AG04450 (cell line): Measurements from ENCODE around the gene FMO5. TPM values are rescaled to one million over a fixed set of nuclear protein-coding genes. Genes with fewer than 3 reads are reported as not detected.

Experiments used
- CTCF ChIA-PET: fragments of 300-600, 350-600 bp; formaldehyde crosslinking; extraction: SDS; loops from one replicate; lab custom pipeline; 2022; ENCODE audit warnings: antibody characterized with exemption, inconsistent platforms; lab: Charles Lee
- POLR2A ChIA-PET: fragments of 350-600 bp; formaldehyde crosslinking; extraction: SDS; loops from one replicate; lab custom pipeline; 2021; ENCODE audit warnings: antibody characterized with exemption, inconsistent platforms; lab: Yijun Ruan, JAX
- DNase-seq: peaks from one replicate; pipeline ENCODE4 v3.0.0-alpha.2; 2011; ENCODE audit warnings: low read depth, low spot score
- H3K27ac ChIP-seq: one replicate; pipeline ENCODE4 v1.5.1; 2012; ENCODE audit warnings: low read depth, low read length, control low read depth
- H3K27me3 ChIP-seq: one replicate; pipeline ENCODE4 v1.6.0; 2012; ENCODE audit warnings: low read length; ENCODE audit not compliant: control insufficient read depth, insufficient read depth
- H3K4me3 ChIP-seq: 2 replicates; pipeline ENCODE4 v1.5.1; 2011; ENCODE audit warnings: mild to moderate bottlenecking, low read depth, low read length, control low read depth
- H3K9me3 ChIP-seq: 2 replicates; pipeline ENCODE4 v1.5.1; 2012; ENCODE audit warnings: low read length; ENCODE audit not compliant: control insufficient read depth, insufficient read depth
- polyA plus RNA-seq: library from polyadenylated mRNA; depleted of rRNA; stranded (reverse); fragments of >200 nt; gene quantifications from 2 replicates; pipeline ENCODE4 v1.2.3, GENCODE V29; 2011
- TF ChIP-seq, protein P1 (sequence below): IDR thresholded peaks from 2 replicates; pipeline ENCODE4 v1.5.1; 2011; ENCODE audit warnings: low read depth, low read length, control low read depth, inconsistent platforms

FMO5 gene
- polyA plus RNA-seq, 1 experiment, result 0.98 TPM

- POLR2A ChIA-PET, result no interaction called here
These were observed 13.6 kb downstream of the FMO5 start for GRCh38 chr1:147211577-147211976.

DNA sequence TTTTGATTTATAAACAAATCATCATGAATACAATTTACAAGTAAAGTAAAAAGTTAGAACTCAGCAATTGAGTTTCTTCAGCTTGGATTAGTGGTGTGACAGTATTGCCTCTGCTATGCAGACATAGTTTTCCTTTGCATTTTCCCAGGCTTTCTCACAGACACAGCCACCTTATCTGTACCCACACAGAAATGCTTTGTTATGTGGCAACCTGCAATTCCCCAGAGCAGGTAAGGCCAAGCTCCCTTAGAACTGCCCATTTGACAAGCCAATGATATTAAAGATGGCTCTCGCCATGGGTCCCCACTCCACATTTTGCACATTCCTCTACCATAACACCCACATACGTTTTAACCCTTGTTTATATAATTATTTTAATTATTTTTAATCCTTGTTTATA is 14.2 kb downstream of the FMO5 start:
- no peak for DNase-seq
- CTCF ChIA-PET, result no interaction called here

More at GRCh38 chr1:147211577-147211976, 13.6 kb downstream of the FMO5 start:
- CTCF ChIA-PET, result no interaction called here
- no peak for DNase-seq
- TF ChIP-seq, protein P1, sequence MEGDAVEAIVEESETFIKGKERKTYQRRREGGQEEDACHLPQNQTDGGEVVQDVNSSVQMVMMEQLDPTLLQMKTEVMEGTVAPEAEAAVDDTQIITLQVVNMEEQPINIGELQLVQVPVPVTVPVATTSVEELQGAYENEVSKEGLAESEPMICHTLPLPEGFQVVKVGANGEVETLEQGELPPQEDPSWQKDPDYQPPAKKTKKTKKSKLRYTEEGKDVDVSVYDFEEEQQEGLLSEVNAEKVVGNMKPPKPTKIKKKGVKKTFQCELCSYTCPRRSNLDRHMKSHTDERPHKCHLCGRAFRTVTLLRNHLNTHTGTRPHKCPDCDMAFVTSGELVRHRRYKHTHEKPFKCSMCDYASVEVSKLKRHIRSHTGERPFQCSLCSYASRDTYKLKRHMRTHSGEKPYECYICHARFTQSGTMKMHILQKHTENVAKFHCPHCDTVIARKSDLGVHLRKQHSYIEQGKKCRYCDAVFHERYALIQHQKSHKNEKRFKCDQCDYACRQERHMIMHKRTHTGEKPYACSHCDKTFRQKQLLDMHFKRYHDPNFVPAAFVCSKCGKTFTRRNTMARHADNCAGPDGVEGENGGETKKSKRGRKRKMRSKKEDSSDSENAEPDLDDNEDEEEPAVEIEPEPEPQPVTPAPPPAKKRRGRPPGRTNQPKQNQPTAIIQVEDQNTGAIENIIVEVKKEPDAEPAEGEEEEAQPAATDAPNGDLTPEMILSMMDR, result no peak
- no peaks in the 10 kb centered on the region for H3K27me3 ChIP-seq
- no peaks in the 10 kb centered on the region for H3K9me3 ChIP-seq
- H3K27ac ChIP-seq, result no peak overlapping the region
- no peak overlapping the region for H3K4me3 ChIP-seq

GRCh38 chr1:147209825-147210821 is 15.0 kb downstream of the FMO5 start:
- Histone ChIP-seq H3K4me3 (no peak overlapping the region), H3K9me3 (no peaks in the 10 kb centered on the region), H3K27me3 (no peaks in the 10 kb centered on the region), H3K27ac (no peak overlapping the region)
- POLR2A ChIA-PET, result no interaction called here
- CTCF ChIA-PET, result interaction anchor here (0.6 kb wide), 1 partner anchor 15 kb away, joined by 3 read pairs; the partner anchor contains the start of gene FMO5
- DNase-seq, result no peak
- TF ChIP-seq, protein P1, result no peak

More for the DNA sequence above, 14.2 kb downstream of the FMO5 start:
- H3K4me3 ChIP-seq, result no peak overlapping the region
- no peaks in the 10 kb centered on the region for H3K9me3 ChIP-seq
- no peaks in the 10 kb centered on the region for H3K27me3 ChIP-seq
- no peak overlapping the region for H3K27ac ChIP-seq
- POLR2A ChIA-PET, result no interaction called here
- TF ChIP-seq, protein P1, result no peak

- TF ChIP-seq, protein P1, result no peak
- CTCF ChIA-PET, result interaction anchor here (0.6 kb wide), 1 partner anchor 19 kb away, joined by 3 read pairs; no protein-coding TSS in a partner anchor
These were observed 16.5 kb downstream of the FMO5 start for GRCh38 chr1:147208619-147209018.

GRCh38 chr1:147207192-147207591 is 17.9 kb downstream of the FMO5 start:
- CTCF ChIA-PET, result interaction anchor here (1.0 kb wide), 1 partner anchor 36 kb away, joined by 3 read pairs; no protein-coding TSS in a partner anchor
- TF ChIP-seq, protein P1, result no peak
- POLR2A ChIA-PET, result no interaction called here
- Histone ChIP-seq H3K9me3 (no peaks in the 10 kb centered on the region), H3K27ac (no peak overlapping the region), H3K27me3 (no peaks in the 10 kb centered on the region), H3K4me3 (no peak overlapping the region)
- no peak for DNase-seq

More at GRCh38 chr1:147208619-147209018, 16.5 kb downstream of the FMO5 start:
- POLR2A ChIA-PET, result interaction anchor here (0.6 kb wide), 1 partner anchor 55 kb away, joined by 4 read pairs; no protein-coding TSS in a partner anchor
- DNase-seq, result no peak
- no peak overlapping the region for H3K4me3 ChIP-seq
- H3K27ac ChIP-seq, result no peak overlapping the region
- H3K27me3 ChIP-seq, result no peaks in the 10 kb centered on the region
- no peaks in the 10 kb centered on the region for H3K9me3 ChIP-seq
